HTR-8/SVneo (cell line): ENCODE measurements around the gene LRIT3.
"Not testable (repeated sequence)": the region's sequence is repeated elsewhere in the genome, so short reads cannot be mapped to it uniquely, and the experiment has no call there.

ENCODE experiments used
- DNase-seq: peaks from one replicate; pipeline ENCODE4 v3.0.0; 2011; ENCODE audit warnings: low spot score, mixed read lengths; ENCODE audit not compliant: insufficient read length
- FAIRE-seq: peaks from 2 replicates; lab custom pipeline; 2011; peaks lifted over from hg19 to GRCh38; lab: Jason Lieb, UNC

LRIT3 gene

GRCh38 chr4:109846395-109847098 is 1.4 kb upstream of the LRIT3 start:
- FAIRE-seq = no peak
- no peak for DNase-seq

GRCh38 chr4:109848501-109848900 is 594 bp downstream of the LRIT3 start:
- DNase-seq (no peak), FAIRE-seq (no peak)

- FAIRE-seq (no peak), DNase-seq (no peak)
Observed at GRCh38 chr4:109850601-109851000, 2.7 kb downstream of the LRIT3 start.

GRCh38 chr4:109859426-109860300 is 11.8 kb downstream of the LRIT3 start:
- not testable (repeated sequence) for FAIRE-seq, DNase-seq

- FAIRE-seq (no peak), DNase-seq (no peak)
Observed at GRCh38 chr4:109861271-109861670, 13.4 kb downstream of the LRIT3 start.

GRCh38 chr4:109861916-109862511 is 14.1 kb downstream of the LRIT3 start:
- FAIRE-seq (no peak), DNase-seq (no peak)

- DNase-seq = no peak
- FAIRE-seq = no peak
Observed at GRCh38 chr4:109864134-109864533, 16.2 kb downstream of the LRIT3 start.

- FAIRE-seq (no peak), DNase-seq (no peak)
Observed at GRCh38 chr4:109870061-109870460, 22.2 kb downstream of the LRIT3 start.

GRCh38 chr4:109872065-109872464 is 24.2 kb downstream of the LRIT3 start:
- DNase-seq (no peak), FAIRE-seq (no peak)

- DNase-seq (no peak), FAIRE-seq (no peak)
Observed at GRCh38 chr4:109872950-109873656, 25.2 kb downstream of the LRIT3 start.

- FAIRE-seq (no peak), DNase-seq (no peak)
Observed at GRCh38 chr4:109873791-109874514, 26.0 kb downstream of the LRIT3 start.

GRCh38 chr4:109875106-109875505 is 27.2 kb downstream of the LRIT3 start:
- no peak for FAIRE-seq
- no peak for DNase-seq

- FAIRE-seq = peak; percentile 4
Observed at GRCh38 chr4:109875553-109875952, 27.6 kb downstream of the LRIT3 start.

GRCh38 chr4:109876634-109877265 is 28.8 kb downstream of the LRIT3 start:
- FAIRE-seq (no peak), DNase-seq (no peak)

More at GRCh38 chr4:109875553-109875952, 27.6 kb downstream of the LRIT3 start:
- DNase-seq = not testable (repeated sequence)

- FAIRE-seq = no peak
Observed at GRCh38 chr4:109877400-109877799, 29.5 kb downstream of the LRIT3 start.

GRCh38 chr4:109878355-109878754 is 30.4 kb downstream of the LRIT3 start:
- no peak for FAIRE-seq
- no peak for DNase-seq

More at GRCh38 chr4:109877400-109877799, 29.5 kb downstream of the LRIT3 start:
- no peak for DNase-seq

- no peak for DNase-seq
- no peak for FAIRE-seq
Observed at GRCh38 chr4:109879081-109879480, 31.2 kb downstream of the LRIT3 start.

- FAIRE-seq = no peak
Observed at GRCh38 chr4:109879636-109880314, 31.9 kb downstream of the LRIT3 start.

GRCh38 chr4:109886303-109886702 is 38.4 kb downstream of the LRIT3 start:
- DNase-seq = no peak
- no peak for FAIRE-seq

More at GRCh38 chr4:109879636-109880314, 31.9 kb downstream of the LRIT3 start:
- DNase-seq = no peak
